Effector CD8-positive, alpha-beta T cell (primary cell): ENCODE data around the gene GATA5.

Experiments
- DNase-seq: peaks from one replicate; lab custom pipeline; 2025; lab: John Stamatoyannopoulos, UW

The GATA5 gene

DNA sequence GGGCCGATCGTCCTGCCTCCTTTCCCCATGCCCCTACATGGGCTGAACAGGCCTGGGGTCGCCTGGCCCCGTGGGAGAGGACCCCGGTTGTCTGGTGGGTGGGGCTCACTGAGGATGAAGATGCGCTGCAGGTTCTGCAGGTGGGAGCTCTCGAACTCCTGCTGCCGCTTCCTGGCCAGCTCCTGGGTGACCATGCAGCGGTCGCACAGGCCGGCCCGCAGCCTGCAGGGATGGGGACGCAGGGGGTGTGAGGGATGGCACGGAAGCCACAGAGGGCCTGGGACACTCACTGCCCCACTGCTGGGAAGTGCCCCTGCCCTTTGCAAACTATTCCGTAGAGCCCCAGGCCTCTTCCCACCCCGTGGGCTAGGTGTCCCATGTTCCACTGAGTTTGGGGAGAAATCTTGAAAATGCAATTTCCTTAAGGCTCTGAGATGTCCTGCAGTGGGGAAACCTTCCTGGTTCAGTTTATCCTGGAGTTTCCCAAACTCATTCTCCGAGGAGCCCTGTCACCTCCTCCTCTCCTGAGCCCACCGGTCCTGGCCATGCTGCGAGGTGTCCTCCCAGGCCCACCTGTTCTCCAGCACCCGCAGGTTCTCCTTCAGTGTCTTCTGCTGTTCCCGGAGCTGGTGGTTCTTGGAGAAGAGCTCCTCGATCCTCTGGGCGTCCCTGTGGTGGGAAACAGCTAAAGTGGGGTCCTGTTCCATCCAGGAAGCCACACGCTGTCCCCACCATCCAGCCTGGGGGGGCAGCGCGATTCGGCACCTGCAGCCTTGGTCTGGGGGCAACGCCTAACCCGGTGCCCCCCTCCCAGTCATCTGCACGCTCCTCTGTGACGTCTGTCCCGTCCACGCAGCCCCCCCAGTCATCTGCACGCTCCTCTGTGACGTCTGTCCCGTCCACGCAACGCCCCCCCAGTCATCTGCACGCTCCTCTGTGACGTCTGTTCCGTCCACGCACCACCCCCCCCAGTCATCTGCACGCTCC is 58.9 kb downstream of the GATA5 start:
- DNase-seq = no peak

DNA sequence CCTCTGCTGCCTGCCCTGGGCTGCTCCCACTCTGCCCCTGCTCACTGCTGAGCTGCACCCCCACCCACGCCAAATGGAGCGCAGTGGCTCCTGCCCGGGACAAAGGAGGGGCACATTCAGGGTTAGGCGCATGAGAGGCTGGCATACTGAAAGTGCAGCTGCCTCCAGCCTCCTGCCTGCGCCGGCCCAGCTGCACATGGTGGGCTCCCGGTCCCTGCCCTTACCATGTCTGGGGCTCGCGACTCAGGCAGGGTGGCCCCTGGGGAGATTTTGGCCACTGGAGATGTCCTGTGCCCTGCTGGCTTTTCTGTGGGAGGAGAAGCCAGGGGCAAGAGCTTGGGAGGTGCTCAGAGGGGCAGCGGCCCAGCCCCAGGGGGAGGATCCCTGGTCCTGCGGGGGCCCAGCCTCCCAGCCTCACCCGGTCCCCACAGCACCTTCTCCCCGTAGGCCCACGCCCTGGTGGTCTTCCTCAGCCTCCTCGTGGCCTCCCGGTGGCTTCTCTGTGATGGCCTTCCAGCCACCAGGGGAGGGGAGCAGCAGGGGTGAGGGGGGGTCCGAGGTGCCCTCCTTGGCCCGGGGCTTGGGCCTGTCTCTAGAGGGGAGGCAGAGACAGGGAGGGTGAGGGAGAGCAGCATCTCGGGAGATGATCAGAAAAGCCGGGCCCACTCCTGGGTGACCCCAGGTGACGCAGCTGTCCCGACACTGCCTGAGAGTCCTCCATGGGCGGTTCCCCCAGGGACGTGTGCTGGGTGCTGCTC is 60.3 kb downstream of the GATA5 start:
- no peak for DNase-seq

DNA sequence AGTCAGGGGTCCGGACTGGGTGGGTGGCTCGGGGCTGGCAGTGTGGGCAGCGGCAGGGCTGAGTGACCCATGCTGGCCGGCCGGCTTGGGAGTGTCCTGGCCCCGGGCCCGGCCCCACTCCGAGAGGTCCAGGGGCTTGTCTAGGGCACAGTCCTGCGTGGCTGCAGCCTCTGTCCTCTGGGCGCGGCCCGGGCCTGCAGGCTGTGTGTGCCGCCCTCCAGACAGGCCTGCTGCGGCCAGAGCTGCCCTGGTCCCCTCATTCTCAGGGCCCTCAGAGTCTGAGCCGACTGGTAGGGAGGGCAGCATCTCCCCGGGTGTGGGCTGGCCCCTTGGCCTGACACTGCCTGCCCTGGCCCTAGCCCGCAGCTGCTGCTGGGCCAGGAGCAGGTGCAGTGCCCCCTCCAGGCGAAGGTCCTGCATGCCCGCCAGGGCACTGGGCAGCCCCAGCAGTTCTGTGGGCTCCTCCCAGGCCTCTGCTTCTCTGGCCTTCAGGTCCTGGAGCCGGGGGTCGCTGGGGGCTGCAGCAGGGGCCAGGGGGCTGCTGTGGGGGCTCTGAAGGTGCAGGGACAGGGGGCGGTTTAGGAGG is 61.8 kb downstream of the GATA5 start:
- no peak for DNase-seq
